HG03558 (cell line): ENCODE results near the gene LIAS.
"Not testable (repeated sequence)": the region's sequence is repeated elsewhere in the genome, so short reads cannot be mapped to it uniquely, and the experiment has no call there.

Experiments used
- ATAC-seq: cut with Tn5 transposase; IDR thresholded peaks from one replicate; pipeline ENCODE4 v1.9.1; 2021; ENCODE audit warnings: moderate number of reproducible peaks; ENCODE audit not compliant: unreplicated experiment; ENCODE audit errors: extremely low read depth

LIAS gene

DNA sequence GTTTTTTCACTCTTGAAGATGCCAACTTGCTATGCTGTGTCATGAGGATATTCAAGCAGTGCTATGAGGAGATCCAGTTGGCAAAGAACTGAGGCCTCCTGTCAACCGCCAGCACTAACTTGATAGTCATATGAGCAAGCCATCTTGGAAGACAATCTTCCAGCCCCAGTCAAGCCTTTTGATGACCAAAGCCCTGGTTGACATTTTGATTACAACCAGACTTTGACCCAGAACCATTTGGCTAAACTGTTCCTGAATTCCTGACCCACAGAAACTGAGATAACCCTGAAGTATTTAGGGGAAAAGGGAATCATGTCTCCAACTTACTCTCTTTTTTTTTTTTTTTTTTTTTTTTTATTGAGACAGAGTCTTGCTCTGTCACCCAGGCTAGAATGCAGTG lies 35.5 kb downstream of the LIAS start:
- no peak for ATAC-seq

DNA sequence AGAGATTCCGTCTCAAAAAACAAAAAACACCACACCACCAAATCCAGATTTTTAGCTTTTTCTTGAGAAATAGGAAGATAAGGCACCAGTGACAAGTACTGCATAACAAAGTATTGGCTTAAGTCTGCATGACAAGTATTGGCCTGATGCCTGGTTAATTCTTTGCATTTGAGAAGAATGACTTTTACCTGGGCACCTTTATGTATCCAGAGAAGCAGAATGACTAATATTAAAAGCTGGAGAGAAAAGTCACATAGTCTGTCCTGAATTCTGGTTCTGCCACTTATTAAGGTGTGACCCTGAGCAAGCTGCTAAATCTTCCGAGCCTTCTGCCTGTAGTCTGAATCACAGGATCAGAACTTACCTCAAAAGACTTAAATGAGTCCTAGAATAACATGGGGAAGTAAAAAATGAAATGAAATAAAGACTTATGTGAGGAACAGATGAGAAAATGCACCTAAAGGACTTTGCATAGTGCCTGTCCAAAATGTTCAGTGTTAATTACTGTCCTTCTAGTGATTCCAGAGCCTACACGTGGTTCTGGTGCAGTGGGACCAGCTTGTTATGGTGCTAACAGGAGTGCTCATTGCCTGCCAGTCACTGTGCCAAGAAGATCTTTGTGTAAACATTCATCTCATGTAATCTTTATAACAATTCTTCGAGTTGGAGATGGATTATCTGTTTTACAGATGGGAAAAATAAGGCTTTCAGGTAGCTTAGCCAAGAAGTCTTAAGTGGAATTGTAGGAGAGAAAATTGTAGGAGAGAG lies 36.8 kb downstream of the LIAS start:
- no peak for ATAC-seq

DNA sequence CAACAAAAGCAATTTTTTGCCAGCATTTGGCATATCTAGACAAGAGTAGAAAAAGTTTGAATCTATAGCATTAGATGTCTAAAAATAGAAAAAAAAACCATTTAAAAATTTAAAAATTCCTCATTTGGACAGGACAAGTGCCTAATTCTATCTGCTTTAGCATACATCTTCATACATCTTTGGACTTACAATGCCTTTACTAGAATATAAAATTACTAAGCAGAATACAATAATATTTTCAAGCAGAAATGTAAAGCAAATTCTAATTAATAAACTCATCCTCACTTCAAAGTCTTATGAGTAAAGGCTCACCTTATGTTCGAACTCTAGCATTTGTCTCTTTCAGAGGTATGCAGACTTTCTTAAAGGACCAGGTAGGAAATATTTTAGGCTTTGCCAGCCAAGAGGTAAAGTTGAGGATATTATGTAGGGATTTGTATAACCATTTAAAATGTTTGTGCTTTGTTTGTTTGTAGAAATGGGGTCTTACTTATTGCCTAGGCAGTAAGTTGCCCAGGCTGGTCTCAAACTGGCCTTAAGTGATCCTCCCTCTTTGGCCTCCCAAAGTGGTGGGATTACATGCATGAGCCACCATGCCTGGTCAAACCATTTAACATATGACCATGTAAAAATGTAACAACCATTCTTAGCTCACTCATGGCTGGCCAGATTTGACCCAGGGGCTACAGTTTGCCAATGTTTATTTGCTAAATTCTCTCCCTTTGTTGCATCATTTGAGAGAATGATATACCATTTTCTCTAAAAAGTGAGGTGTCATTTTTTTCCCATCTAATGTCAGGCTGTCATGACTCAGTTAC lies 39.3 kb downstream of the LIAS start:
- ATAC-seq = no peak

DNA sequence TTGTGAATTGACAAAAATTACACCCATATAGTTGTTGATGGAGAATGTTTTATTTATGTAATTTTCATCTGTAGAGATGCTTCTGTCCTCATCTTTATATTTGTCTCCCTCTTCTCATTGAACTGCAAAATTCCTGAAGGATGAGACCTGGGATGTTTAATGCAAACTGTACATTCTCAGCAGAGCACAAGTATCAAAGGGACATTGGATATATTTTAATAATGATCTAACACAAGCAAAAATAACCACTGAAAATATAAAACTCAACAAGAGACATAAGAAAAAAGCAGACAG lies 39.8 kb downstream of the LIAS start:
- no peak for ATAC-seq

DNA sequence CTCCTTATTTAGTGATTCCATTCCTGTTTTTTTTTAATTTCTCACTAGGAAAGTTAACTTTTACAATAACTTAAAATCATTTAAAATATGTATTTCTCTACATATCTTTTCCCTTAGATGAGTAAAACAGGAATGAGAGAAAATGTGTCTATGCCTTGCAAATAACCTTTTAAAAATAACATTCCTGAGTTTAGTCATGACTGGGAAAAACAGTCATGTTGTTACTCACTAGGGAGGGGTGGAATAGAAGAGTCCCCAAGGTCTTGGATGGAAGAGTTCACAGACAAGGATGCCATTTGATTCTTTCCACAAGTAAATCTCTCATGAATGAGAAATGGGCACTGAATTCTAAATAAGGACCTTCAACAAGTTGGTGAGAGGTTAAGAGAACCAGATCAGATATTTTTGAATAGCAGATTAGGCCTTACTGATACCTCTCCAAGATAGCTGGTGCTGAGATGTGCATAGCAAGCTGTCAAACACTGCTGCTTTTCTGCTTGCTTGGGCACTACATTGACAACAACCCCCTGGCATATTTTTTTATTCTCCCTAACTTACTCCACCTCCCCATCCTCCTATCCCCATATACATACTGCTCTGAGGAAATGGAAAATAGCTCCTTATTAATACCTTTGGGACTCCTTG lies 43.3 kb downstream of the LIAS start:
- no peak for ATAC-seq

DNA sequence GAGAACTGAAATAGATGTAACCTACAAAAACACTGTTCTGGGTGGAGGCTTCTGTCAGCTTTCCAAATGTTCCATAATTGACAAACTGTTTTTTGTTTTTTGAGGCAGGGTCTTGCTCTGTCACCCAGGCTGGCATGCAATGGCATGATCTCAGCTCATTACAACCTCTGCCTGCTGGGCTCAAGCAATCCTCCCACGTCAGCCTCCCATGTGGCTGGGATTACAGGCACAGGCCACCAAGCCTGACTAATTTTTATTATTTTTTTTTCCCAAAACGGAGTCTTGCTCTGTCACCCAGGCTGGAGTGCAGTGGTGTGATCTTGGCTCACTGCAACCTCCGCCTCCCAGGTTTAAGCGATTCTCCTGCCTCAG lies 43.8 kb downstream of the LIAS start:
- ATAC-seq = not testable (repeated sequence)

DNA sequence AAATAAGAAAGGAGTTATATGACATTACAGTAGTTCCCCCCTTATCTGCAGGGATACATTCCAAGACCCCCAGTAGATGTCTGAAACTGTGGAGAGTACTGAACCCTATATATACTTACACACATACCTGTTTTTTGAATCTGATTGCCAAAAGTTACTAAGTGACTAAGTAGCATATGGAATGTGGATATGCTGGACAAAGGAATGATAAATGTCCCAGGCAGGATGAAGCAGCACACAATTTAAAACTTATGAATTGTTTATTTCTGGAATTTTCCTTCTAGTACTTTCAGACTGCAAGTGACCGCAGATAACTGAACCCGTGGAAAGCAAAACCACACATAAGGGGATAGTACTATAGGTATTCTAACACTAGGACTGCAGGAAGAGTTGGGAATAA lies 45.7 kb downstream of the LIAS start:
- no peak for ATAC-seq

DNA sequence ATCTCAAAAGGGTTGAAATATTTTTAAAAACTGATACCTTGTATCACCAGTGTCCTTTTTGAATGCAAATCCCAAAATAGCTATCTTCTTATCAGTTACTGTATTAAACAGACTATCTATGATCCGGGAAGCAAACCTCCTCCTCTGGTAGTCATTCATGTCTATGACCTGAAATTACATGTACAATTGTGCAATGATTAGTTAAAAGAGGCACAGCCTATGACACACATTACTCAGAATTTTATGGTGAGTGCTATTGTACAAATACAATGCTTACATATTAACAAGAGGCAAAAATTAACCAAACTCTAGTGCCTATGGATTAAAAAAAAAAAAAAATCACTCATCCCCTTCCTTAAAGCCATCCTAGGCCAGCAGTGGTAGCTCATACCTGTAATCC lies 46.7 kb downstream of the LIAS start:
- ATAC-seq = no peak

DNA sequence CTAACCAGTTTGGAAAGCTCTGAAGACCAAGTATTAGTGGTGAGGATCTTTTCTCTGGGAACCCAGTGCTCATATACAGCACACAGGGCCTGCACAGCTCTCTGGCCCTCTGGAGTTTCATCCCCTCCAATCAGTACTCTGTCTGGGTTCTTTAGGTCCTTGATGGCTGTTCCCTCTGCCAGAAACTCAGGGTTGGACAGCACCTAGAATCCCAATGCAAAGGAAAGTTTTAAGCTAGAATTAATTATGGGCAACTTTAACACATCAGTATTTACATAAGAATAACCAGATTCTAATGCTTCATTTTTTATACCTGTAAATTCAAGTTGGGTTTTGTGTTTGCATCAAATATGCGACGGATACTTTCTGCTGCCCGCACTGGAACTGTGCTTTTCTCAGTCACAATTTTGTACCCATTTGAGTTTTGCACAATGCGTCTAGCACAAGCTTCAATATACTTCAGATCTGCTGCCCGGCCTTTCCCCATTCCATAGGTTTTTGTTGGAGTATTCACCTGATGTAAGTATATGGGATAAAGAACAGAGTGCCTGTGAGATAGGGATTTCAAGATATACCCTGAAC lies 51.6 kb downstream of the LIAS start:
- no peak for ATAC-seq

DNA sequence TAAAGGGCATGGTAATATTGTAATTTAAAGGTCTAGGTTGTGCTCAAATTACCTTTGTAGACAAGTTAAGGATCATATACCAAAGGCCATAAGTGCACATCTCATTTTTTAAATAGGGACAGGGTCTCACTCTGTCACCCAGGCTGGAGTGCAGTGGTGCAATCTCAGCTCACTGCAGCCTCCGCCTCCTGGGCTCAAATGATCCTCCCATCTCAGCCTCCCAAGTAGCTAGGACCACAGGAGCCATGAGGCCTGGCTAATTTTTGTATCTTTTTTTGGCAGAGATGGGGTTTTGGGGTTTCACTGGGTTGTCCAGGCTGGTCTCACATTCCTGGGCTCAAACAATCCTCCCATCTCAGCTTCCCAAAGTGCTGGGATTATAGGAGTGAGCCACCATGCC lies 55.4 kb downstream of the LIAS start:
- ATAC-seq = not testable (repeated sequence)

DNA sequence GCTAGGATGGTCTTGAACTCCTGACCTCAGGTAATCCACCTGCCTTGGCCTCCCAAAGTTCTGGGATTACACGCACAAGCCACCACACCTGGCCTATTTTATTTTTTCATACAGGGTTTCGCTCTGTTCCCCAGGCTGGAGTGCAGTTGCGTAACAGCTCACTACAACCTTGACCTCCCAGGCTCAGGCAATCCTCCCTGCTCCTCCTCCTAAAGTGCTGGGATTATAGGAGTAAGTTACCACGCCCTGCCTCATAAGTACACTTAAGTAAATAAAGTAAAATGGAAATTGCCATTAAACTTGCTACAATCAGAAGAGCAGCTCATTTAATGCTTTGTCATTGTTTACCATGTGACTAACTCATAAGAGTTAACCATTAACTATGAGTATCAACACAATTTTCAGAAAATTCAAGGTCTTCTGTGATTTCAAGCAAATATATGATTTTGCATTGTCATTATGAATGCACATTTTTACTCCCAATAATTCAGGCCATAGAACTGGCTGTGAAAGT lies 56.1 kb downstream of the LIAS start:
- no peak for ATAC-seq

DNA sequence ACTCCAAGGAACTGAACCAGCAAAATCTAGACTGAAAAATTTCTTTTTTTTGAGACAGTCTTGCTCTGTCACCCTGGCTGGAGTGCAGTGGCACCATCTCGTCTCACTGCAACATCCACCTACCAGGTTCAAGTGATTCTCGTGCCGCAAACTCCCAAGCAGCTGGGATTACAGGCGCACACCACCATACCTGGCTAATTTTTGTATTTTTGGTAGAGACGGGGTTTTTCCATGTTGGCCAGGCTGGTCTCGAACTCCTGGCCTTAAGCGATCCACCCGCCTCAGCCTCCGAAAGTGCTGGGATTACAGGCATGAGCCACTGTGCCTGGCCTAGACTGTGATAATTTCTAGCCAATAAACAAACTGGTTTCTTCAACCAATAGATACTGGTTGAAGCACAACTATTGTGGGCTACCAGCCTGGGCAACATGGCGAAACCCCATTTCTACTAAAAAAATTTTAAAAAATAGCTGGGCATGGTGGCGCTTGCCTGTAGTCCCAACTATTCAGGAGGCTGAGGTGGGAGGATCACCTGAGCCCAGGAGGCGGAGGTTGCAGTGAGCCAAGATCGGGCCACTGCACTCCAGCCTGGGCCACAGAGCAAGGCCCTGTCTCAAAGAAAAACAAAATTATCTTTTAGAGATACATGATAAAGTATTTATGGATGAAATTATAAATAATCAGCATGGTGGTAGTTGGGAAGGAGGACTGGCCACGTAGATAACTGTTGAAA lies 57.0 kb downstream of the LIAS start:
- ATAC-seq = not testable (repeated sequence)

DNA sequence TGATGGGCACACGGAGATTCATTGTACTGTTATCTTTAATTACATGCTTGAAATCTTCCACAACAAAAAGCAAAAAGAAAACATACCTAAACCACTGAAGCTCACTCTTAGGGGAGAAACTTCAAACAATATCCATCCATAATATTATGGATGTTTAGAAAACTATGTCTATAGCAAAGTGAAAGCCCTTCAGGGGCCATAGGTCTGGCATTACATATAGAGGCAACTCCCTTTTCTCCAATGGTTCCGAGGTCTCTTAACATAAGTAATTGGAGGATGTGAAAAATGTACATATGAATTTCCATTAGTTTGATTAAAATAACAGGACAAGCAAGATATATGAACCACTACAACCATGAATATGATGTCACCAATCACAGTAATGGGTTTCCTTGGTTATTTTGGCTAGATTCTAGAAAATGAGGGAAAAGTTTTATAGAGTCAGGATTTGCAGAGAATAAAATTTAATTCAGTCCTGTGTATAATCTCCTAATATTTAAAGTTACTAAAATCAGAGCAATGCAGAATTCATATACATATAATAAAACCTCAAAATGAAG lies 57.6 kb downstream of the LIAS start:
- no peak for ATAC-seq

DNA sequence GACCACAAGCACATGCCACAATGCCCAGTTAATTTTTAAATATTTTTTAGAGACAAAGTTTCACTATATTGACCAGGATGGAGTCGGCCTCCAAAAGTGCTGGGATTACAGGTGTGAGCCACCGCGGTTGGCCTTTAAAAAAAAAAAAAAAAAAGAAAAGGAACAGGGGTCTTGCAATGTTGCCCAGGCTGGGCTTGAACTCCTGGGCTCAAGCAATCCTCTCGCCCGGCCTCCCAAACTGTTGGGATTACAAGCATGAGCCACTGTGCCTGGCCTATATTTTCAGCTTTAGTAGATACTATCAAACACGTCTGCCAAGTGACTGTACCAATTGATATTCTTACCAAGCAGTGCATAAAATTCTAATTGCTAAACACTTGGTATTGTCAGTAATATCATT lies 59.6 kb downstream of the LIAS start:
- no peak for ATAC-seq

DNA sequence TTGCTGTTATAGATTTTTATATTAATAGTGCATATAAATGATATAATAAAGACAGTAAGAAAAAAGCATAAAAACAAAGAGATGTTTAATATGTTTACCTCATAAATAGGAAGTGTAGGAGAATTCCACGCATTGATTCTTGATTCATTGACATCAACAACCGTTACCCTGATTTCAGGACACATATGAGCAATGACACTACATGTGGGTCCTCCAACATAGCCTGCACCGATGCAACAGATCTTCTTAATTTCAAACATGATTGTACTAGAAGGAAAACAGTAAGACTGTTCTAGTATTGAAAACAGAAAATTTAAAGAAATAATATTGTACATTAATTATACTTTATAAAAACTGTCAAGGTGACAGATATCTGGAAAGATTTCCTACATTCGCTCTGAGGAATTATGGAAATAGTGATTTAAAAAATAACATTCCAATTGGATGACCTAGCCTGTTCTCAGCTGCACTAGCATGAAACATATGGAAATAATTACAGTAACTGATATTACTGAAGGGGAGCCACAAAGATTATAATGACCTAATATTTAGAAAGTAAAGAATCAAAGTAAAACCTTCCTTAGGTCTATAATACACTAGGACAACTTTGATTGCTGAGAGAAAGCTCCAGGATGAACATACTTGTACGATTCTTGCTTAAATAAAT lies 62.5 kb downstream of the LIAS start:
- no peak for ATAC-seq

DNA sequence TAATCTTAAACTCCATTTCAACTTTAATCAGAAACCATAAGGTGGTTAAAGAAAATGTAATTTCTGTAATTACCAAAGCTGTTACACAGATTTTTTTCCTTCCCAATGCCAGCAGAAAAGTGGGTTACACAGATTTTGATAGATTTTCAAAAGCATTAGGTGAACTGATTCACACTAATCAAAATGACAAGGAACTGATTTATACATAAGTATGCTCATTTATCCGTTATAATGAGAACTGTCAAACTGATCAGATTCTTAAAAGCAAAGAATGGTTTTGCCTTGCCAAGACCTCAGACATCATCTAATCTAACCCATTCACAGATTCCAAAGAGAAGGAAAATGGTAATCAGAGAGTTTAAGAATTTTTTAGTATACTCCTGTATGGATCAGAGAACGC lies 63.2 kb downstream of the LIAS start:
- no peak for ATAC-seq

DNA sequence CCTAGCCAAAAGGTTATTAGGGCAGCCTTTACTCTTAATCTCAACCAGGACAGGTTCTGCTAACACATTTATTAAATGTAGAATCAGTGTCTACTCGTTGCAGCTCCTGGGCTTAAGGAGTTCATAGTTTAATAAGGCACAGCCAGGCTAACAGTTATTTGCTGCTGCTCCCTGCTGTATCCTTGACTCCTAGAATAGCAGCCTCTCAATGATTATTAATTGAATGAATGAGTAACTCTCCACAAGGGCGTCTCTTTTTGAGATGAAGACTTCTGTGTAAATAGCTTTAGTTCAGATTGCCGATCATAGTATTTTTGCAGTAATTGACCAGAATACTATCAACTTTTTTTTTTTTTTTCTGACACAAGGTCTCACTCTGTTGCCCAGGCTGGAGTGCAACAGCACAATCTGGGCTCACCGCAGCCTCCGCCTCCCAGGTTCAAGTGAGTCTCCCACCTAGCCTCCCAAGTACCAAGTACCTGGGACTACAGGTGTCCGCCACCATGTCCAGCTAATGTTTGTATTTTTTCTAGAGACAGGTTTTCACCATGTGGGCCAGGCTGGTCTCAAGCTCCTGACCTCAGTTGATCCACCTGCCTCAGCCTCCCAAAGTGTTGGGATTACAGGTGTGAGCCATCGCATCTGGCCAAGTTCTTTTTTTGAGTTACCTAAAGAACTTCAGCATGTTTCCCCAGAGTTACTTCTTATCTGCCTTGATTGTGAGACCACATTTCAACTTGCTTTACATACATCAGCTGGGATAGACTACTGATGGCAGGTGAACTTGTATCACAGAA lies 65.5 kb downstream of the LIAS start:
- ATAC-seq = no peak

DNA sequence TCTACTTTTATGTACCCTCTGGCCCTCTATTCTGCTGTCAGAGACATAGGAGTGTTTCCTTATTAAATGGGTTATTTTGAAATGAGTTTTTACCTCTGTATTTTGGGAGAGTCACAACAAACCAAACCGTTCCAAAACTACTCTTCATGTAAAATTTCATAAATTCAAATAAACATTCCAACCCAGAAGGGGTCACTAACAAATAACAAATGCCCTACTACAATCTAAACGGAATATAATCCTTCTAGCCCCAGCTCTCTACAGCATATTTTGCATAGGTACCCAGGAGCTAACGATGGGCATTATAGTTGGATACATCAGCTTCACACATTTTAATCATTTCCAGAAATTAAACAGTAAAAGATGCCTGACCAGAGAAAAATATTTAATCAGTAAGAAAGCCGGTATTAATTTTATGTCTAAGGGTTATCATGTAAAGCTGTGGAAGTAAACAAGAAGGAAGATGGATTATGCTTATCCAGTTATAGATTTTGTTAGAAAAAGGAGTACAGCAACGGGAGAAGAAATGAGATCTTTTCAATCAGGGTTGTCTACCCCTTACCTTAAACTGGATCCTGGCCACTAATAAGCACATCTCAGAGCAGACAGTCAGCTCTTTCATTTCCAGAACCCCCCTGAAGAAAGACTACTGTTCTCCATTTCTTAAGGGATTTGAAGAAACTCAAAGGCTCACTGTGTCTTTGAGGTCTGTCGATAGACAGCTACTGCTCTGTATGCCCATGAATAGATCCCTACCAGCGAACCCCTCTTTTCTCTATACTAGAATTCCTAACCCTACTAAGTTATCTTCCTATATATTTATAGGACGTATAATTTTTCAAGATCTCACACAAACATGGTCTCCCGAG lies 67.2 kb downstream of the LIAS start:
- no peak for ATAC-seq
